ENCODE results near the gene PACS2. TPM values are rescaled to one million over a fixed set of nuclear protein-coding genes. Genes with fewer than 3 reads are reported as not detected.

Gene PACS2
- total RNA-seq, 2 experiments from 2014 or later, result 26.7 to 30.4 TPM

DNA sequence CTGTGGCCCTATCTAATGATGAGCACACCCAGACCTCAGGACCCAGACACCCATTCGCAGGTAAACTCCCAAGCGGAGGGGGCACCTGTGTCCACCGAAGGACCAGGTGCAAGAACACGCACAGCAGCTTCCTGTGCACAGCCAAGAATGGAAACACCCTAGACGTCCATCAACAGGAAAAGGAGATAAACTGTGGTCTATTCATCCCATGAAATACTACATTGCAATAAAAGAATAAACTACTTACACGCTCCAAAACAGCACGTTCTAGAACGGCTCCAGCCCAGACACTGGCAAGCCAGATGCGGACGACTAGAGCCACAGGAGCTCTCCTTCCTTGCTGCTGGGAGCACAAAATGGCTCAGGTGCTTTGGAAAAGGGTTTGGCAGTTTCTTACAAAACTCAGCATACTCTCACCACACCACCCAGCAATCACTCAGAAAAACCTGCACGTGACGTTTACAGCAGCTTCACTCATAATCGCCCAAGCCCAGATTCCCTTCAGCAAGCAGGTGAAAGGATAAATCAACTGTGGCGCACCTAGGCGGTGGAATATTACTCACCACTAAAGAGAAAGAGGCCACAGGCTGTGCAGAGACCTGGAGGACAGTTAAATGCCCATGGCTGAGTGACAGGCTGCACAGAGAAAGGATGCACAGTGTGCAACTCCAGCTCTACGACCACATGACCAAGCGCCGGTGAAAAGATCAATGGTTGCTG is 34.7 kb upstream of the PACS2 start:
- ChIA-PET CTCF (no interaction called here), POLR2A (interaction anchor here (0.6 kb wide), 1 partner anchor 13 kb away, joined by 3 read pairs; no protein-coding TSS in a partner anchor)
- Mint-ChIP-seq H3K36me3 (ENCODE audit: low read depth) (no peaks in the 10 kb centered on the region), H3K4me1 (ENCODE audit: low read depth) (peaks cover 15% of the 10 kb centered on the region), H3K27ac (no peak overlapping the region), H3K4me3 (no peak overlapping the region), H3K9me3 (no peaks in the 10 kb centered on the region), H3K27me3 (no peaks in the 10 kb centered on the region)
- intact Hi-C loops (cut with micrococcal nuclease), result no loop called here
- TF ChIP-seq, protein P1, sequence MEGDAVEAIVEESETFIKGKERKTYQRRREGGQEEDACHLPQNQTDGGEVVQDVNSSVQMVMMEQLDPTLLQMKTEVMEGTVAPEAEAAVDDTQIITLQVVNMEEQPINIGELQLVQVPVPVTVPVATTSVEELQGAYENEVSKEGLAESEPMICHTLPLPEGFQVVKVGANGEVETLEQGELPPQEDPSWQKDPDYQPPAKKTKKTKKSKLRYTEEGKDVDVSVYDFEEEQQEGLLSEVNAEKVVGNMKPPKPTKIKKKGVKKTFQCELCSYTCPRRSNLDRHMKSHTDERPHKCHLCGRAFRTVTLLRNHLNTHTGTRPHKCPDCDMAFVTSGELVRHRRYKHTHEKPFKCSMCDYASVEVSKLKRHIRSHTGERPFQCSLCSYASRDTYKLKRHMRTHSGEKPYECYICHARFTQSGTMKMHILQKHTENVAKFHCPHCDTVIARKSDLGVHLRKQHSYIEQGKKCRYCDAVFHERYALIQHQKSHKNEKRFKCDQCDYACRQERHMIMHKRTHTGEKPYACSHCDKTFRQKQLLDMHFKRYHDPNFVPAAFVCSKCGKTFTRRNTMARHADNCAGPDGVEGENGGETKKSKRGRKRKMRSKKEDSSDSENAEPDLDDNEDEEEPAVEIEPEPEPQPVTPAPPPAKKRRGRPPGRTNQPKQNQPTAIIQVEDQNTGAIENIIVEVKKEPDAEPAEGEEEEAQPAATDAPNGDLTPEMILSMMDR (IDR thresholded peaks at IDR 0.05), result no peak
- no peak for DNase-seq
- ATAC-seq, result no peak

DNA sequence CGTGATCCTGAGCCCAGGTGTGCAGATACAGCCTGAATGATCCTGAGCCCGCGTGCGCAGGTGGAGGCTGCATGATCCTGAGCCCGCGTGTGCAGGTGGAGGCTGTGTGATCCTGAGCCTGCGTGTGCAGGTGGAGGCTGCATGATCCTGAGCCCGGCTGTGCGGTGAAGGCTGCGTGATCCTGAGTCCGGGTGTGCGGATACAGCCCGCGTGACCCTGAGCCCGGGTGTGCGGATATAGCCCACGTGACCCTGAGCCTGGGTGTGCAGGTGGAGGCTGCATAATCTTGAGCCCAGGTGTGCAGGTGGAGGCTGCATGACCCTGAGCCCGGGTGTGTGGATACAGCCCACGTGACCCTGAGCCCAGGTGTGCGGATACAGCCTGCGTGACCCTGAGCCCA is 34.0 kb upstream of the PACS2 start:
- POLR2A ChIA-PET, result no interaction called here
- intact Hi-C loops (cut with micrococcal nuclease), result no loop called here
- ATAC-seq, result no peak

DNA sequence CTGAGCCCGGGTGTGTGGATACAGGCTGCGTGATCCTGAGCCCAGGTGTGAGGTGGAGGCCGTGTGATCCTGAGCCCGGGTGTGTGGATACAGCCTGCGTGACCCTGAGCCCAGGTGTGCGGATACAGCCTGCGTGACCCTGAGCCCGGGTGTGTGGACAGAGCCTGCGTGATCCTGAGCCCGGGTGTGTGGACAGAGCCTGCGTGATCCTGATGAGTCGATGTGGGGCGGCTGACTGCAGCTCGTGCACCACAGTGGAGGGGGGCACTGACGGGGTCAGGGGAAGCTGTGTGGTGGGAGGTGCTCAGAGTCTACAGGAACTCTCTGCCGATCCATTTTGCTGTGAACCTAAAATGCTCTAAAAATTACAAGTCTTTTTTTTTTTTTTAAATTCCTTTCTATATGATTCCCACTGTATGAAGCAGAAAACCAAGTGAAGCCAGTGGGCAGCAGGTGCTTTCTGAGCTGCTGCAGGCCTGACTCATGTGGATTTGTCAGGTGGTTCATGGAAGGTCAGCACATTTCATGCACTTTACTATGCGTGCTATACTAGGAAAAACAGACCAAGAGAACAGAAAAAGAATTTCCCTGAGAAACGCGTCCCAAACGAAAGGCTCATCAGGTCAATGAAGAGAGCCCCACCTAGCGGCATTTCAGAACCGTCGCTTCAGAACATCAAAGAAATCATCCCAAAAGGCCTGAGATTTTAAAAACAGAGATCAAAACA is 33.0 kb upstream of the PACS2 start:
- ChIA-PET CTCF (interaction anchor here (2.0 kb wide), 1 partner anchor 13 kb away, joined by 4 read pairs; no protein-coding TSS in a partner anchor), POLR2A (no interaction called here)
- Mint-ChIP-seq H3K9me3 (no peaks in the 10 kb centered on the region), H3K27ac (no peak overlapping the region), H3K36me3 (ENCODE audit: low read depth) (peaks cover 1% of the 10 kb centered on the region), H3K27me3 (no peaks in the 10 kb centered on the region), H3K4me3 (no peak overlapping the region), H3K4me1 (ENCODE audit: low read depth) (peaks cover 17% of the 10 kb centered on the region)
- intact Hi-C loops (cut with micrococcal nuclease), result no loop called here
- ATAC-seq (peak; percentile 53), DNase-seq (peak; percentile 29)
- TF ChIP-seq, protein P1 (IDR thresholded peaks at IDR 0.05), result peak; percentile 61

More for the DNA sequence above, 34.0 kb upstream of the PACS2 start:
- Mint-ChIP-seq H3K9me3 (no peaks in the 10 kb centered on the region), H3K36me3 (ENCODE audit: low read depth) (no peaks in the 10 kb centered on the region), H3K4me3 (no peak overlapping the region), H3K4me1 (ENCODE audit: low read depth) (peaks cover 15% of the 10 kb centered on the region), H3K27me3 (no peaks in the 10 kb centered on the region), H3K27ac (no peak overlapping the region)
- TF ChIP-seq, protein P1 (IDR thresholded peaks at IDR 0.05), result no peak
- DNase-seq, result no peak
- CTCF ChIA-PET, result no interaction called here

DNA sequence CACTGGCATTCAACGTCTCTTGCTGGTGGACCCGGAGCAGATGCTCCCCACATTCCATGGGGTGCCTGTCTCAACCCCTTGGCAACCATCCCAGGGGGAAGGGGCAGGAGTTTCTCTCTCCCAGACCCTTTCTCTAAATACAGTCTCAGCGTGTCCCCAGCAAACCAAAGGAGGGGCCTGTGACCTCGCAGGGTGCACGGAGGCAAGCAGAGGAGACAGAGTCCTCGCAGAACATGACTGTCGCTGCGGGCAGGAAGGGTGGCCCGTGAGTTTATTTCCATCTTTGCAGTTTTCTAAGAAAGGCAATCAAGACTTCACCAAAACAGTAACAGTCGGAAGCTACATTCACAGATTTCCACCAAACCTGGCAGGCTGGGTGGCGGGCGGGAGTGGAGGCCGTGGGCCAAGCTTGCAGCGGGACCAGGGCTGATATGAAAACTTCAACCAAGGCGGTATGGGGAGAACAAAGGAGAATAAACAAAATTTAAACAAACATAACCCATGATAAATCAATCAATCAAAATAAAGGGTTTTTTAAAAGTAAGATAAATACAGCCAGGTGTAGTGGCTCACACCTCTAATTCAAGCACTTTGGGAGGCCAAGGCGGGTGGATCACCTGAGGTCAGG is 32.3 kb upstream of the PACS2 start:
- CTCF ChIA-PET, result interaction anchor here (0.8 to 2.0 kb wide), 5 partner anchors 10 to 45 kb away, joined by 3 to 7 read pairs (median 4); no protein-coding TSS in a partner anchor
- TF ChIP-seq, protein P1 (IDR thresholded peaks at IDR 0.05), result peak; percentile 30
- POLR2A ChIA-PET, result no interaction called here
- intact Hi-C loops (cut with micrococcal nuclease), result no loop called here
- Mint-ChIP-seq H3K36me3 (ENCODE audit: low read depth) (peaks cover 1% of the 10 kb centered on the region), H3K27ac (no peak overlapping the region), H3K27me3 (no peaks in the 10 kb centered on the region), H3K9me3 (no peaks in the 10 kb centered on the region), H3K4me1 (ENCODE audit: low read depth) (peaks cover 17% of the 10 kb centered on the region), H3K4me3 (no peak overlapping the region)
- no peak for ATAC-seq
- DNase-seq, result no peak

All from activated CD8-positive, alpha-beta T cell treated with anti-CD3 and anti-CD28 coated beads for 36 hours (primary cell).